Endodermal cell (in vitro differentiated cells): ENCODE results near the gene RBM26. TPM values are rescaled to one million over a fixed set of nuclear protein-coding genes. Genes with fewer than 3 reads are reported as not detected.

Experiments used
- DNase-seq: peaks from one replicate; pipeline ENCODE4 v3.0.0-alpha.2; 2017
- H3K27ac ChIP-seq: 2 replicates; pipeline ENCODE4 v1.5.1; 2013; ENCODE audit warnings: mild to moderate bottlenecking, low read depth, low read length, moderate library complexity
- H3K27me3 ChIP-seq: 2 replicates; pipeline ENCODE4 v1.6.1; 2013; ENCODE audit warnings: mild to moderate bottlenecking, low read length, moderate library complexity; ENCODE audit not compliant: insufficient read depth, control insufficient read depth, poor library complexity, severe bottlenecking
- H3K36me3 ChIP-seq: 2 replicates; pipeline ENCODE4 v1.7.0; 2013; ENCODE audit warnings: mild to moderate bottlenecking, low read length, moderate library complexity; ENCODE audit not compliant: control insufficient read depth, insufficient read depth
- H3K4me1 ChIP-seq: one replicate; pipeline ENCODE4 v1.7.0; 2013; ENCODE audit warnings: low read length; ENCODE audit not compliant: control insufficient read depth, insufficient read depth
- H3K4me3 ChIP-seq: 2 replicates; pipeline ENCODE4 v1.5.1; 2013; ENCODE audit warnings: mild to moderate bottlenecking, low read length, moderate library complexity
- H3K9ac ChIP-seq: 2 replicates; pipeline ENCODE4 v1.6.1; 2013; ENCODE audit warnings: mild to moderate bottlenecking, low read length, moderate library complexity; ENCODE audit not compliant: poor library complexity, severe bottlenecking; ENCODE audit errors: extremely low read depth
- H3K9me3 ChIP-seq: 2 replicates; pipeline ENCODE4 v1.6.1; 2013; ENCODE audit warnings: mild to moderate bottlenecking, low read length, moderate library complexity; ENCODE audit not compliant: control insufficient read depth
- H3K27ac Mint-ChIP-seq: 2 replicates; pipeline ENCODE4 v1.8.0; 2020; ENCODE audit warnings: mixed read lengths
- H3K27me3 Mint-ChIP-seq: 2 replicates; pipeline ENCODE4 v1.8.0; 2021; ENCODE audit warnings: mild to moderate bottlenecking, mixed read lengths; ENCODE audit not compliant: insufficient read depth
- H3K36me3 Mint-ChIP-seq: 2 replicates; pipeline ENCODE4 v1.8.0; 2020; ENCODE audit warnings: low read depth, mixed read lengths
- H3K4me1 Mint-ChIP-seq: 2 replicates; pipeline ENCODE4 v1.8.0; 2020; ENCODE audit warnings: mixed read lengths
- H3K4me3 Mint-ChIP-seq: 2 replicates; pipeline ENCODE4 v1.8.0; 2020; ENCODE audit warnings: mild to moderate bottlenecking, moderate library complexity, mixed read lengths
- H3K9me3 Mint-ChIP-seq: 2 replicates; pipeline ENCODE4 v1.8.0; 2020; ENCODE audit warnings: mild to moderate bottlenecking, mixed read lengths
- CTCF ChIP-seq: fragments of 200-600 bp; sonication (generic); conservative IDR thresholded peaks from 2 replicates; pipeline ENCODE4 v1.5.0; 2021; ENCODE audit warnings: antibody characterized with exemption, mild to moderate bottlenecking
- WGBS, 2 experiments: methylation state at CpG; one replicate each; pipeline versions ENCODE4 v1.1.5 to v1.1.7; 2013; ENCODE audit warnings: missing lambda C conversion rate in 2 of 2, mixed read lengths in 1 of 2; ENCODE audit not compliant: insufficient coverage in 1 of 2, insufficient read length in 1 of 2; 5-methylcytosine and 5-hydroxymethylcytosine counted together
- total RNA-seq, 2 donors: library from RNA; stranded (reverse); fragmentation: NEBNext Ultra II Directional in 1 of 2; extraction: Animal tissue kit (Norgen Biotek cat#: 25700) in 1 of 2; gene quantifications; 2 replicates in 1 of 2; 3 replicates in 1 of 2; pipeline ENCODE4 v1.2.1, GENCODE V29; 2021

The RBM26 gene
- total RNA-seq, 2 donors from 2014 or later, result 65.0 to 81.7 TPM

DNA sequence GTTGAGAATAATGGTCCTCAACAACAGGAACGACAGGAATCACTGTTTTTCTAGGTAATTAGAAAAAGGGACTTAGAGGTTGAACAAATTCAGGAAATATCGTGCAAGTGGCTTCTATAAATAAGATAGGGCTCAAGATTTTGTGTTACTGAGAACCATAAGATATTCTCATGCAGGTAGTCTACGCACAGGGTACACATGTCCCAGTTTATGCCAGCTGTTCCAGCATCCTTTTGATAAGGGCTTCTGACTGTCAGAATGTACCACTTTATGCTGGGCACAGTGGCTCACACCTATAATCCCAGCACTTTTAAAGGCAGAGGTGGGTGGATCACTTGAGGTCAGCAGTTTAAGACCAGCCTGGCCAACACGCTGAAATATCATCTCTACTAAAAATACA is 32.1 kb downstream of the RBM26 start:
- peaks cover 68% of the 10 kb centered on the region for H3K36me3 ChIP-seq

GRCh38 chr13:79369226-79369625 is 36.8 kb downstream of the RBM26 start:
- no peak for DNase-seq
- WGBS, 2 experiments, result 86% methylated on average over 1 of the region's 1 CpG; no CpG with 5 or more reads in 1 of the 2 experiments
- Mint-ChIP-seq H3K4me3 (no peak overlapping the region), H3K4me1 (peaks cover under 1% of the 10 kb centered on the region), H3K27me3 (no peaks in the 10 kb centered on the region), H3K36me3 (peaks cover 62% of the 10 kb centered on the region), H3K27ac (no peak overlapping the region), H3K9me3 (no peaks in the 10 kb centered on the region)
- H3K9ac ChIP-seq, result no peak overlapping the region
- H3K4me3 ChIP-seq, result no peak overlapping the region
- H3K4me1 ChIP-seq, result peaks cover 4% of the 10 kb centered on the region
- no peaks in the 10 kb centered on the region for H3K9me3 ChIP-seq
- H3K27me3 ChIP-seq, result no peaks in the 10 kb centered on the region
- TF ChIP-seq CTCF, result no peak
- peaks cover 65% of the 10 kb centered on the region for H3K36me3 ChIP-seq
- H3K27ac ChIP-seq, result no peak overlapping the region

More for the DNA sequence above, 32.1 kb downstream of the RBM26 start:
- DNase-seq, result no peak
- Histone ChIP-seq H3K27me3 (no peaks in the 10 kb centered on the region), H3K4me3 (no peak overlapping the region), H3K27ac (no peak overlapping the region), H3K4me1 (no peaks in the 10 kb centered on the region), H3K9ac (no peak overlapping the region), H3K9me3 (no peaks in the 10 kb centered on the region)
- peaks cover 50% of the 10 kb centered on the region for H3K36me3 Mint-ChIP-seq
- H3K27me3 Mint-ChIP-seq, result no peaks in the 10 kb centered on the region
- H3K27ac Mint-ChIP-seq, result no peak overlapping the region
- H3K4me3 Mint-ChIP-seq, result no peak overlapping the region
- no peak for TF ChIP-seq CTCF
- H3K9me3 Mint-ChIP-seq, result no peaks in the 10 kb centered on the region
- no peaks in the 10 kb centered on the region for H3K4me1 Mint-ChIP-seq
- 90 to 93% methylated on average over 3 to 4 of the region's 4 CpGs for WGBS, 2 experiments

- no peak overlapping the region for H3K4me3 Mint-ChIP-seq
- no peak overlapping the region for H3K27ac Mint-ChIP-seq
- Histone ChIP-seq H3K9ac (no peak overlapping the region), H3K9me3 (no peaks in the 10 kb centered on the region), H3K4me1 (peaks cover 4% of the 10 kb centered on the region), H3K4me3 (no peak overlapping the region), H3K27ac (no peak overlapping the region), H3K27me3 (no peaks in the 10 kb centered on the region), H3K36me3 (peaks cover 84% of the 10 kb centered on the region)
- H3K9me3 Mint-ChIP-seq, result no peaks in the 10 kb centered on the region
- H3K27me3 Mint-ChIP-seq, result no peaks in the 10 kb centered on the region
- no peak for TF ChIP-seq CTCF
- 93 to 100% methylated on average over 1 to 2 of the region's 2 CpGs for WGBS, 2 experiments
- no peak for DNase-seq
- peaks cover 65% of the 10 kb centered on the region for H3K36me3 Mint-ChIP-seq
- H3K4me1 Mint-ChIP-seq, result peaks cover 12% of the 10 kb centered on the region
These were observed 40.1 kb downstream of the RBM26 start for GRCh38 chr13:79365981-79366380.
